Hepatocyte (in vitro differentiated cells): ENCODE measurements around the gene SOCS2.

Source experiments
- CTCF ChIP-seq: fragments of 200-600 bp; sonication (generic); IDR thresholded peaks from 2 replicates; pipeline ENCODE4 v1.5.1; 2016; ENCODE audit warnings: antibody characterized with exemption, mild to moderate bottlenecking; ENCODE audit not compliant: poor library complexity
- EZH2 ChIP-seq: fragments of 200-600 bp; sonication (generic); IDR thresholded peaks from 2 replicates; pipeline ENCODE4 v1.6.1; 2016; ENCODE audit warnings: antibody characterized with exemption, mild to moderate bottlenecking, borderline replicate concordance

GRCh38 chr12:93603762-93604161 is 31.3 kb downstream of the SOCS2 start:
- no peak for TF ChIP-seq CTCF
- TF ChIP-seq EZH2, result no peak
